ENCODE measurements around the gene CFP.
"Not testable (repeated sequence)": the region's sequence is repeated elsewhere in the genome, so short reads cannot be mapped to it uniquely, and the experiment has no call there.

The CFP gene

GRCh38 chrX:47605024-47605423, 24.7 kb downstream of the CFP start:
- Histone ChIP-seq H3K27me3 (ENCODE audit: insufficient read depth, low read length) (no peaks in the 10 kb centered on the region), H3K4me1 (ENCODE audit: control insufficient read depth, insufficient read depth, low read length, unreplicated experiment) (no peaks in the 10 kb centered on the region), H3K79me2 (ENCODE audit: control insufficient read depth, insufficient read depth, low read length, unreplicated experiment) (no peaks in the 10 kb centered on the region), H3K4me3 (ENCODE audit: low read depth, low read length) (no peak overlapping the region), H2AFZ (ENCODE audit: low read length, unreplicated experiment) (no peak overlapping the region), H3K27ac (ENCODE audit: low read depth, low read length) (no peak overlapping the region), H3K36me3 (ENCODE audit: insufficient read depth, low read length) (no peaks in the 10 kb centered on the region)

GRCh38 chrX:47603125-47603524, 26.6 kb downstream of the CFP start:
- not testable (repeated sequence) for H3K79me2 ChIP-seq (ENCODE audit: control insufficient read depth, insufficient read depth, low read length, unreplicated experiment); H3K4me3 ChIP-seq (ENCODE audit: low read depth, low read length); H3K27me3 ChIP-seq (ENCODE audit: insufficient read depth, low read length); H2AFZ ChIP-seq (ENCODE audit: low read length, unreplicated experiment); H3K36me3 ChIP-seq (ENCODE audit: insufficient read depth, low read length); H3K4me1 ChIP-seq (ENCODE audit: control insufficient read depth, insufficient read depth, low read length, unreplicated experiment); H3K27ac ChIP-seq (ENCODE audit: low read depth, low read length)

GRCh38 chrX:47597222-47597621, 32.5 kb downstream of the CFP start:
- Histone ChIP-seq H3K4me3 (ENCODE audit: low read depth, low read length) (no peak overlapping the region), H3K27me3 (ENCODE audit: insufficient read depth, low read length) (no peaks in the 10 kb centered on the region), H2AFZ (ENCODE audit: low read length, unreplicated experiment) (no peak overlapping the region), H3K4me1 (ENCODE audit: control insufficient read depth, insufficient read depth, low read length, unreplicated experiment) (peaks cover 12% of the 10 kb centered on the region), H3K36me3 (ENCODE audit: insufficient read depth, low read length) (no peaks in the 10 kb centered on the region), H3K27ac (ENCODE audit: low read depth, low read length) (no peak overlapping the region), H3K79me2 (ENCODE audit: control insufficient read depth, insufficient read depth, low read length, unreplicated experiment) (no peaks in the 10 kb centered on the region)

- no peak overlapping the region for H3K4me3 ChIP-seq (ENCODE audit: low read depth, low read length)
- peaks cover 12% of the 10 kb centered on the region for H3K4me1 ChIP-seq (ENCODE audit: control insufficient read depth, insufficient read depth, low read length, unreplicated experiment)
- peak overlapping the region; percentile 94 for H3K27ac ChIP-seq (ENCODE audit: low read depth, low read length)
- no peaks in the 10 kb centered on the region for H3K27me3 ChIP-seq (ENCODE audit: insufficient read depth, low read length)
- no peaks in the 10 kb centered on the region for H3K36me3 ChIP-seq (ENCODE audit: insufficient read depth, low read length)
- H2AFZ ChIP-seq (ENCODE audit: low read length, unreplicated experiment) = no peak overlapping the region
- no peaks in the 10 kb centered on the region for H3K79me2 ChIP-seq (ENCODE audit: control insufficient read depth, insufficient read depth, low read length, unreplicated experiment)
These were observed 33.5 kb downstream of the CFP start for GRCh38 chrX:47596256-47596655.

GRCh38 chrX:47595716-47596251, 33.9 kb downstream of the CFP start:
- Histone ChIP-seq H2AFZ (ENCODE audit: low read length, unreplicated experiment) (no peak overlapping the region), H3K27me3 (ENCODE audit: insufficient read depth, low read length) (no peaks in the 10 kb centered on the region), H3K27ac (ENCODE audit: low read depth, low read length) (peak overlapping the region; percentile 94), H3K4me3 (ENCODE audit: low read depth, low read length) (no peak overlapping the region), H3K79me2 (ENCODE audit: control insufficient read depth, insufficient read depth, low read length, unreplicated experiment) (no peaks in the 10 kb centered on the region), H3K36me3 (ENCODE audit: insufficient read depth, low read length) (no peaks in the 10 kb centered on the region), H3K4me1 (ENCODE audit: control insufficient read depth, insufficient read depth, low read length, unreplicated experiment) (peaks cover 12% of the 10 kb centered on the region)

- no peaks in the 10 kb centered on the region for H3K79me2 ChIP-seq (ENCODE audit: control insufficient read depth, insufficient read depth, low read length, unreplicated experiment)
- H3K4me1 ChIP-seq (ENCODE audit: control insufficient read depth, insufficient read depth, low read length, unreplicated experiment) = peaks cover 12% of the 10 kb centered on the region
- H2AFZ ChIP-seq (ENCODE audit: low read length, unreplicated experiment) = no peak overlapping the region
- no peaks in the 10 kb centered on the region for H3K27me3 ChIP-seq (ENCODE audit: insufficient read depth, low read length)
- no peaks in the 10 kb centered on the region for H3K36me3 ChIP-seq (ENCODE audit: insufficient read depth, low read length)
- H3K27ac ChIP-seq (ENCODE audit: low read depth, low read length) = no peak overlapping the region
- H3K4me3 ChIP-seq (ENCODE audit: low read depth, low read length) = no peak overlapping the region
These were observed 36.2 kb downstream of the CFP start for GRCh38 chrX:47593522-47593921.

- no peaks in the 10 kb centered on the region for H3K36me3 ChIP-seq (ENCODE audit: insufficient read depth, low read length)
- no peaks in the 10 kb centered on the region for H3K27me3 ChIP-seq (ENCODE audit: insufficient read depth, low read length)
- no peak overlapping the region for H2AFZ ChIP-seq (ENCODE audit: low read length, unreplicated experiment)
- no peak overlapping the region for H3K27ac ChIP-seq (ENCODE audit: low read depth, low read length)
- H3K4me1 ChIP-seq (ENCODE audit: control insufficient read depth, insufficient read depth, low read length, unreplicated experiment) = peaks cover 8% of the 10 kb centered on the region
- no peaks in the 10 kb centered on the region for H3K79me2 ChIP-seq (ENCODE audit: control insufficient read depth, insufficient read depth, low read length, unreplicated experiment)
- no peak overlapping the region for H3K4me3 ChIP-seq (ENCODE audit: low read depth, low read length)
These were observed 38.7 kb downstream of the CFP start for GRCh38 chrX:47590984-47591383.

- Histone ChIP-seq H3K79me2 (ENCODE audit: control insufficient read depth, insufficient read depth, low read length, unreplicated experiment) (peaks cover 13% of the 10 kb centered on the region), H3K4me3 (ENCODE audit: low read depth, low read length) (no peak overlapping the region), H3K4me1 (ENCODE audit: control insufficient read depth, insufficient read depth, low read length, unreplicated experiment) (peaks cover 15% of the 10 kb centered on the region), H3K36me3 (ENCODE audit: insufficient read depth, low read length) (no peaks in the 10 kb centered on the region), H2AFZ (ENCODE audit: low read length, unreplicated experiment) (no peak overlapping the region), H3K27ac (ENCODE audit: low read depth, low read length) (no peak overlapping the region), H3K27me3 (ENCODE audit: insufficient read depth, low read length) (no peaks in the 10 kb centered on the region)
These were observed 41.6 kb downstream of the CFP start for GRCh38 chrX:47587906-47588735.

- Histone ChIP-seq H3K79me2 (ENCODE audit: control insufficient read depth, insufficient read depth, low read length, unreplicated experiment) (peaks cover 21% of the 10 kb centered on the region), H3K36me3 (ENCODE audit: insufficient read depth, low read length) (no peaks in the 10 kb centered on the region), H3K4me1 (ENCODE audit: control insufficient read depth, insufficient read depth, low read length, unreplicated experiment) (peaks cover 15% of the 10 kb centered on the region), H3K27me3 (ENCODE audit: insufficient read depth, low read length) (no peaks in the 10 kb centered on the region), H3K4me3 (ENCODE audit: low read depth, low read length) (no peak overlapping the region), H2AFZ (ENCODE audit: low read length, unreplicated experiment) (no peak overlapping the region), H3K27ac (ENCODE audit: low read depth, low read length) (no peak overlapping the region)
These were observed 42.4 kb downstream of the CFP start for GRCh38 chrX:47587091-47587891.

- H3K4me1 ChIP-seq (ENCODE audit: control insufficient read depth, insufficient read depth, low read length, unreplicated experiment) = peaks cover 21% of the 10 kb centered on the region
- H2AFZ ChIP-seq (ENCODE audit: low read length, unreplicated experiment) = no peak overlapping the region
- 0 out of 2 replicates have a peak overlapping the region, but pooled peaks have one; percentile 62 for H3K27ac ChIP-seq (ENCODE audit: low read depth, low read length)
- H3K4me3 ChIP-seq (ENCODE audit: low read depth, low read length) = 0 out of 2 replicates have a peak overlapping the region, but pooled peaks have one; percentile 79
- H3K79me2 ChIP-seq (ENCODE audit: control insufficient read depth, insufficient read depth, low read length, unreplicated experiment) = peaks cover 22% of the 10 kb centered on the region
- no peaks in the 10 kb centered on the region for H3K36me3 ChIP-seq (ENCODE audit: insufficient read depth, low read length)
- no peaks in the 10 kb centered on the region for H3K27me3 ChIP-seq (ENCODE audit: insufficient read depth, low read length)
These were observed 43.5 kb downstream of the CFP start for GRCh38 chrX:47586043-47586787.
